NCI-H1417 treated with DMSO at 0.1 percent for 48 hours (cell line): ENCODE data around the gene SH3BP1.

Experiments used
- DNase-seq: peaks from one replicate; lab custom pipeline; 2025; lab: John Stamatoyannopoulos, UW

Gene SH3BP1

DNA sequence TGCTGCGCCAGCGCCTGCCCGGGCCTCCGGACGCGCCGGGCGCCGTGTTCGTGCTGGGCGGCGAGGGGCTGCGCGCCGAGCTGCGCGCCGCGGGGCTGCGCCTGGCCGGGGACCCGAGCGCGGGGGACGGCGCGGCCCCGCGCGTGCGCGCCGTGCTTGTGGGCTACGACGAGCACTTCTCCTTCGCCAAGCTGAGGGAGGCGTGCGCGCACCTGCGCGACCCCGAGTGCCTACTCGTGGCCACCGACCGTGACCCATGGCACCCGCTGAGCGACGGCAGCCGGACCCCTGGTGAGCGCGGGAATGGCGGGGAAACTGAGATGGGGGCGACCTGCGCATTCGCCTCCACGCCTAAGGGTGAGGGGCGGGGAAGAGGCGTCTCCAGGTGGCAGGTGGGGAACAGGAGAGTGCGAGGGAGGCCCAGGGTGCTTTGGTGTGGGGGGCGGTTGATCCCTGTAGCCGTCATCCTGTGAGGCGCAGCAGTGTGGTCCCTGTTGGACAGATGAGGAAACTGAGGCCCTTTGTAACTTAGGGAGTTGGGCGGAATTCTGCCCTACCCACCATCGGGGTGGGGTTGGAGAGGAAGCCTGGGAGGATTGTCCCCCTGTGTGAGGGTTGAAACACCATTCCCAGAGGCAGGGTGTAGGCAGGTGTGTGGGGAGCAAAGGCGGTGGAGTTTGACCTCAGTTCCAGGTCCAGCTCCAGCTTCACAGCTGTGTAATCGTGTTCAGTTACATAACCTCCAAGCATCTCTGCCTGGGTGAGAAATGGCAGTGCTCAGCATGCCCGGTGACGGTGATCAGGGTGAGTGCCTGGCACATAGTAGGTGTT, 19.8 kb downstream of the SH3BP1 start:
- DNase-seq, result no peak

DNA sequence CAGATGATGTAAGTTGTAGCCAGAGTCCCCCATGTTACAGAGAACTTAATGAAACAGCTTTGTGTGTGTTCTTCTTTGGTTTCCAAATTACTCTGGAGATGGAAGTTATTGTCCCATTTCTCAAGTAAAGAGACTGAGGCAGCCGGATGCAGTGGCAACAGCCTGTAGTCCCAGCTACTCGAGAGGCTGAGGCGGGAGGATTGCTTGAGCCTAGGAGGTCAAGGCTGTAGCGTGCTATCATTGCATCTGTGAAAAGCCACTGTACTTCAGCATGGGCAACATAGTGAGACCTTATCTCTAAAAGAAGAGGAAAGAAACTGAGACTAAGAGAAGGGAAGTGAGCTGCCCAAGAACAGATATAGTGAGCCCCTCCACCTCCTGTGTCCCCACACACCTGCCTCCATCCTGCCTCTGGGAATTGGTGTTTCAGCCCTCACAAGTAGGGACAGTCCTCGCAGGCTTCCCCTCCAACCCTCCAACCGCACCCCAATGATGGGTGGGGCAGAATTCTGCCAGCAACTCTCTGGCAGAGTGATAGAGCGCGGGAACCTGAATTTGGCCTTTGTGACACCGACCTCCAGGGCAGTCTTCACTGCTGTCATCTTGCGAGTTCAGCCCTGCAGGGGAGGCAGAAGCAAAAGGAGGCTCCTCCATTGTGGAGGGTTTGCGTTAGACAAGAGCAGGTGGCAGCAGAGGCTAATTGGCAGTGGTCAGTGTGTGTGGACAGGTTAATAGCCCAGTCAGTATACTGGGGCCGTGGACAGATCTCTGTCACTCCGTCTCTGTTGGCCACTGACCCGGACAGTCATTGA, 20.6 kb downstream of the SH3BP1 start:
- no peak for DNase-seq

DNA sequence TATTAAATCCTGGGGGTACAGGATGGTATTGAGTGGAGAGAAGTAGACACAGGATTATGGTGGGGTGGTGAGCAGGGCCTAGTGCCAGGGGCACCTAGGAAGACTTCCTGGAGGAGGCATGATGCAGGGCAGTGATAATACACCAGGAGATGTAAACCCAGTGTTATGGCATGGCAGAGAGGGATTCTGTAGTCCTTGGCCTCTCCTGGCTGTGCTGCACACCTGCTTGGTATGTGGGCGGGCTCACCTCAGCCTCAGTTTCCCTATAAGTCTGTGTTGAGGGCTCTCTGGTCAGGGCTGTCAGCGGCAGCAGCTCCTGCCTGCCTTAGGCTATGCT, 21.2 kb downstream of the SH3BP1 start:
- no peak for DNase-seq

DNA sequence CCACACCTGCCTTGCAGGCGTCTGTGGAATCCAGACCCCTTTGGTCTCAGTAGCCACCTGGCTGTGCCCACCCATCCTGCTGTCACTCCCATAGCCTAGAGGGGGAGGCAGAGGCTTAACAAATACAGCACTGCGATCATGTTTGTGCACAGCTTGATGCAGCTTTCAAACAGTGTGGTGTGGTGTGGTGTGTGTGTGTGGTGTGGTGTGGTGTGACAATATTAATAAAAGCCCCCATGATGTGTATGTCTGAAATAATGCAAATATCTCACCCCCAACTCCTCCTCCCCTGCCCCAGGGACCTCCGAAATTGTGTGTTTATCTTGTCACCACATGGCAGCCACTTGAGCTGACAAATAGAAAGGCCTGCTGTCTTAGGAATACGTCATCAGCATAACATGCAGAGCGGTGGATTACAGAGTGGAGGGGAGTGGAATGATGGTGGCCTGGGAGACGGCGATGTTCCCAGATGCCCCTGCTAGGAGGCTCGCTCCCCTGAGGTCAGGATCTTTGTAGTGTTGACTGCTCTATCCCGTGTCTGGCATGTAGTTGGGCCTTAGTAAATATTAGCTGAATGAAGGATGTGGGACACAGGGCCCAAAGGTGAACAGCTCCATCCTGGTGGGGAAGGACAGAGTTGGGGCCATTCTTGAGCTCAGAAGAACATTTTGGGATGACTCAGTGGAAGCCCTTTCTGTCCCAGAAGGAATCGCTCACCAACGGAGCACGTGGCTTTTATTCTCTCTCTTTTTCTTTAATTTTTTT, 21.9 kb downstream of the SH3BP1 start:
- DNase-seq, result no peak

DNA sequence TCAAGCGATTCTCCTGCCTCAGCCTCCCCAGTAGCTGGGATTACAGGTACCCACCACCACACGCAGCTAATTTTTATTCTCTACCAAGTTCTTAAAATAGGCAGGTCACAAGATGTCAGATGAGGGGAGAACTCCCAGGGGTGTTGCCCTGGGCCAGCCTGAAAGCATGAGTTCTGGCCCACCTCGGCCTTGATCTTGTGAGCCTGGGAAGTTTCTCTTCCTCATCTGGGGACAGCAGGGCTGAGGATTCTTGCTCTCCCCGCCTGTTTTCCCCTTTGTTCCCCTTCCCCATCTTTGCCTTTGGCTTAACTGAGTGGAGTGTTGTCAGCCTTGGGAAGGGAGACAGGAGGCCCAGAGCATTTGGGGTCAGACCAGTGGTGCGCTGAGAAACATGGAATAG, 22.6 kb downstream of the SH3BP1 start:
- no peak for DNase-seq

DNA sequence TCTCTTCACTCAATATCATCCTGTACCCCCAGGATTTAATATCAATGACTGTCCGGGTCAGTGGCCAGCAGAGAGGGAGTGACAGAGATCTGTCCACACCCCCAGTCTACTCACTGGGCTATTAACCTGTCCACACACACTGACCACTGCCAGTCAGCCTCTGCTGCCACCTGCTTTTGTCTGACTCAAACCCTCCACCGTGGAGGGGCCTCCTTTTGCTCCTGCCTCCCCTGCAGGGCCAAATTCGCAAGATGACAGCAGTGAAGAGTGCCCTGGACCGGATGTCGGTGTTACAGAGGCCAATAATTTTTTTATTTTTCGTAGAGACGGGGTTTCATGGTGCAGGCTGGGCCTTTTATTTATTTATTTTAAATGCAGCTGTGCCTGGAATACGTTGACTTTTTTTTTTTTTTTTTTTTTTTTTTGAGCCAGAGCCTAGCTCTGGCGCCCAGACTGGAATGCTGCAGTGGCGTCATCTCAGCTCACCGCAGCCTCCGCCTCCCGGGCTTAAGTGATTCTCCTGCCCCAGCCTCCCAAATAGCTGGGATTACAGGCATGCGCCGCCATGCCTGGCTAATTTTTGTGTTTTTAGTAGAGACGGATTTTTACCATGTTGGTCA, 24.2 kb downstream of the SH3BP1 start:
- DNase-seq, result no peak

DNA sequence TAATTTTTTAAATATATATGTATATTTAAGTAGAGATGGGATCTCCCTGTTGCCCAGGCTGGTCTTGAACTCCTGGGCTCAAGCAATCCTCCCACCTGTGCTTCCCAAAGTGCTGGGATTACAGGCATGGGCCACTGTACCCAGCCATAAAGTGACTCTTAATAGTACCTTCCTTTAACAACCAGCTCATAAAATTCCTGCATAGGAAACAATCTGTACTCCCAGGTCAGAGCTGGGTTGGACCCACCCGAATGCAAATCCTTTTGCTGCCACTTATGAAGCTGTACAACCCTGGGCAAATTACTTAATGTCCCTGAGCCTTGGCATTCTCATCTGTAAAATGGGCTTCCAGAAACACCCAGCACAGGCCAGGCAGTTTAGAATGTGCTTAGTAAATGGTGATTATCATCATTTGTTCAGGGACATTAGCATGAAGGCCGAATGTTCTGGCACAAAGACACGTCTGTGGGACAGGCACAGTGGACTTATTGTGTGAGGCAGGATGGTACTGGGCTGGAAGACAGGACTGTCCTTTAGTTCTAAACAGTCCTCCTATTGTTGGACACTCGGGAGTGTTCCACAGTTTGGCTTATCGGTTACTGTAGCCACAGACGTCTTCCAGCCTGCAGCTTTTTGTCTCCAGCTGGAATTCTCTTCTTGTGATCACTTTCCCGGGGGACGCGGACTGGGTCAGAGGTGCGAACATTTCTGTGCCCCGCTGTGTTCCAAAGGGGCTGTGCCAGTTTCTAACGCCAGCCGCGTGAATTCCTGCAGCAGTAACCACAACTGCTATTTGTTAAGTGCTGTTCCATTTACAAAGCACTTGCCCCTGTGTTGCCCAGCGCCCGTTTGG, 25.0 kb downstream of the SH3BP1 start:
- no peak for DNase-seq

DNA sequence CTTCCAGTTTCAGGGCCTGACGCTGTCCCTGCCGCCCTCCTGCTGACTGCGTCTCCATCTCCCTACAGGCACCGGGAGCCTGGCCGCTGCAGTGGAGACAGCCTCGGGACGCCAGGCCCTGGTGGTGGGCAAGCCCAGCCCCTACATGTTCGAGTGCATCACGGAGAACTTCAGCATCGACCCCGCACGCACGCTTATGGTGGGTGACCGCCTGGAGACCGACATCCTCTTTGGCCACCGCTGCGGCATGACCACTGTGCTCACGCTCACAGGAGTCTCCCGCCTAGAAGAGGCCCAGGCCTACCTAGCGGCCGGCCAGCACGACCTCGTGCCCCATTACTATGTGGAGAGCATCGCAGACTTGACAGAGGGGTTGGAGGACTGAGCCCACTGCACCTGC, 26.0 kb downstream of the SH3BP1 start:
- DNase-seq, result no peak

DNA sequence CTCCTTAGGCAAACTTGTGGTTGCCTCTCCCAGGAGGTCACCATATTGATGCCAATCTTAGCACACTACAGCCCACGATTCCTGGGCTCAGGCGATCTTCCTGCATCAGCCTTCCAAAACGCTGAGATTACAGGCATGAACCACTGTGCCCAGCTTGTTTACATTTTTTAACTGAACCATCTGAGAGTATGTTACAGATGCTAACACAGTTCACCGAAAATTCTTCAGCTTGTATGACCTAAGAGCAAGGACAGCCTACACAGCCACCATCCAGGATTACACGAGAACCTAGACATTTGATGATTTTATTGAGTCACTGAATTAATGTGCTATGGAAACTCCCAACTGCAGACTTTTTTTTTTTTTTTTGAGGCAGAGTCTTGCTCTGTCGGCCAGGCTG, 30.1 kb downstream of the SH3BP1 start:
- DNase-seq, result no peak

DNA sequence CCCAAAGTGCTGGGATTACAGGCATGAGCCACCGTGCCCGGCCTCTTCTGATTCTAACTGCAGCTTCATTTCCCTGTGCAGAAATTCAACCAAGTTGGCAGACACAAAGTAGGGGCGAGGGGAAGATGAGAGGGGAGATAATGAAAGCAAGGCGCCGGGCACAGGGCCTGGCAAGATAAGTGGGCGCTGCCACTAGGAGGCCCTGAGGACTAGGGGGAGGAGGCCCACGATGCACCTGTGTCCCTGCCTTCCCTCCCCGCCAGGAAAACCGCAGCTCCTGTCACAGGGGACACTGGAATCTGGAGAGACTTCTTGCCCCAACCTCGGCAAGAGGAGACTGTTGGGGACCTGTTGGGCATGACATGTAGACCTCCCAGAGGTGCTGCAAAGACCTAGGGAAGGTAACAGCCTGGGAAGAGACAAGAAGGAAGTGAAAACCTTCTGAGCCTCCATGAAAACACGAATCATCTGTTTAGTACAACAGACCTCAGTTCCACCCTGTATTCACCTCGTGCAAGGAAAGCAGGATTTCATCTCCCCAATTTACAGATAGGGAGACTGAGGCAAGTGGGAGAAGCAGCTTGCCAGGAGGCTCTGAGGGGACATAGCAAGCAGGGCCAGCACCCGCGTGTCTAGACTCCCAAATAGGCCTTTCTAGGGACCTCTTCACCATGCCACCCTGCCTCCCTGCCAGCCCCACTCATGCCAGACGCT, 32.9 kb downstream of the SH3BP1 start:
- no peak for DNase-seq

DNA sequence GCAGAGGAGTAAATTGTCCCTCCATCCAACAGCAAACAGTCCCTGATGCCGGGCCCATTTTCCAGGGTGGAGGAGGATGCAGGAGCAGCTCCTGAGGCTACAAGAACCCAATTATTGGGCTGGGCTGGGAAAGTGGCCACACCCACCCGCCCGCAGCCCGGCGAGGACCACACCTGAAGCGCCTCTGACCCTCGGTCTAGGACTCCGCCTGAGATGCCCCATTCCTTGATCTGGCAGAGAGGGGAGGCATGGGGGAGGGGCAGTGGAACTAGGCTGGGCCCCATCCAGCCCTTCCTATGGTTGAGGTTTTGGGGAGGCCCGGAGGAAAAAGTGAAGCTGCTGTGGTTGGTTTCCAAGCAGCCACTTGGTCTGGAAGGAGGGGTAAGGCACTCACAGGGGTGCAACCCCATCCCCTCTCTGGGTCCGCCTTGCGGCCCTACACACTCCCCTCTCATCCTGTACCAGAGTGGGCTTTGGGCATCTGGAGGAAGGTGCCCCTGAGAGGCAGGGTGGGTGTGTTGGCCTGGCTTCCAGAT, 33.5 kb downstream of the SH3BP1 start:
- DNase-seq, result no peak

DNA sequence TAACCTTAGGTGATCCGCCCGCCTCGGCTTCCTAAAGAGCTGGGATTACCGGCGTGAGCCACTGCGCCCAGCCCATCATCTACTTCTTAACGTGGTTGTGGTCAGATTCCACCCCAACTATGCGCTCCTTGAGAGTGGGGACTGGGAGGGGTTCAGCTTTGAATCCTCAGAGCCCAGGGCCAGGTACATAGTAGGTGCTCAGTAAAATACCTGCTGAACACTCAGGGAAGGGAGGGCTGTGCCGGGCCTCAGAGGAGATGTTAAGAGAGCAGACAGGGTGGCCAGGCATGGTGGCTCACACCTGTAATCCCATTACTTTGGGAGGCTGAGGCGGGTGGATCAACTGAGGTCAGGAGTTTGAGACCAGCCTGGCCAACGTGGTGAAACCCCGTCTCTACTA, 34.8 kb downstream of the SH3BP1 start:
- no peak for DNase-seq

DNA sequence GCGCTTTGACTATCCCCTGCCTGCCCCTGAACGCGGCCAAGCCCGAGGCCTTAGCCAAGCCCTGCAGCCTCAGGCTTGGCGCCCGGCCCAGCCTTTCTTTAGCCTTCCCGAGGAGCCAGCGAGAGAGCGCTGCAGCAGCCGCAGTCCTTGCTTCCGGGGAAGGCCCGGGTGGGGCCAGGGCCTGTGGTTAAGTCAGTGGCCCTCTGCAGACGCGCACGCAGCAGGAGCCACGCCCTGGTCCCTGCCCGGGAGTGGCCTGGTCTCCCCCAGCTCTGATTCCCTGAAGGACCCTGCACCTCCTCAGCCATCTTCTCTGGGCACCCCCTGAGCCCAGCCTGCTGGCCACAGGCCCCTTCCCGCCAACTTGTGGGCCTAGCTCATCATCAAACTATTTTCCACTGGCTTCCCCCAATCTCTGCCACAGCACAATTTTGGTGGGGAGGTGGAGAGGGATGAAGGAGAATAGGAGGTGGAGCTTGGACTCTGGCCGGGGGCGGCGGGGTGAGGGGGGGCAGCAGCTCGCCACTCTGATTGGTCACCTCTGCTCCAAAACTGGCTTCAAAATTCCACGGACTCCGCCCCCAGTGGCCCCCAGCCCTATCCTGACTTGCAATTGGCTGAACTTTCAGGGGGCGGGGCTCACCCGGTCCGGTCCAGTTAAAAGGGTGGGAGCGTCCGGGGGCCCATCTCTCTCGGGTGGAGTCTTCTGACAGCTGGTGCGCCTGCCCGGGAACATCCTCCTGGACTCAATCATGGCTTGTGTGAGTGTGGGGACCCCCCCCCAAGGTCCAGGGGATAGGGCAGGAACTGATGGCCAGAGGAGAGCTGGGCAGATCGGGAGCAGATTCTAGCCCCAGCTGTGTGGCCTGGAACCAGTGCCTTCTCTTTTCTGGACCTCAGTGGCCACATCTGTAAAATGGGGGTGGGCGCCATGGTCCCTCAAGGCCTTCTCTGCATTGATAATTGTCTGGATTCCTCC, 35.8 kb downstream of the SH3BP1 start, which contains the start of gene LGALS1:
Gene LGALS1 (plus strand): TSS at position 686 of the 979 bp plus-strand sequence. CDS start 67 bp downstream, at position 753.
- DNase-seq, result no peak

DNA sequence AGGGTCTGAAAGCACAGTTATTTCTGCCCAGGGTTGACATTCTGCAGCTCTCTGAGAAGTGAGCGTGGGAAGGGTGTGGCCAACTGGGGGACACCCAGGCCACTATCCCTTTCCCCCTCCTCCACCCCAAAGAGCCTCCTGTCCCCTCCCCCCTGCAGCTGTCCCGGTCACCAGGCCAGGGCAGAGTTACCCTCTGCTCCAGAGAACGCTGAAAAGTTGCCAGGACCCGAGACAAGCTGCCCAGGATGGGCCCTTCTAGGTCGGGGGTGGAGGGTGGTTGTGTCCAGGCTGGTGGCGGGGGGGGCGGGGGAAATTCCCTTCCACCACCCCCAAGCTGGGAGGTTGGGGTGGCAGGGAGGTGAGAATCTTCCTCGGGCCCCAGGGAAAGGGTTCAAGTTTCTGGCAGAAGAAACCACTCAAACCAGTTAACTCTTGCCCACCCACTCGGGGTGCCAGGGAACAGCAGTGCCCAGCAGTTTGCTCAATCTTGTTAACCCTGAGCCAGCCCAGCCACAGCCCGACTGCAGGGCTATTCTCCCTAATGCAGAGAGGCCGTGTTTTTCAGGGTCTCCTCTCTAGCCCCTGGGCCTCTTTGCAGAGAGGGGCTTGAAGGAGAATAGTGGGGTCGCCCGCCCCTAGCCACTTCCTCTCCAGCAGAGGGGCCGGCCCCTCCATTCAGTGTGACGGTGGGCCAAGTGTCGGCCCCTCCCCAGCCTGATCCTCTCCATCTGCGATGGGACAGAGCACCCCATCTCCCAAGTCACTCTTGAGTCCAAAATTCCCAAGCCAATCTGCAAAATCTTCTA, 36.7 kb downstream of the SH3BP1 start:
- no peak for DNase-seq

DNA sequence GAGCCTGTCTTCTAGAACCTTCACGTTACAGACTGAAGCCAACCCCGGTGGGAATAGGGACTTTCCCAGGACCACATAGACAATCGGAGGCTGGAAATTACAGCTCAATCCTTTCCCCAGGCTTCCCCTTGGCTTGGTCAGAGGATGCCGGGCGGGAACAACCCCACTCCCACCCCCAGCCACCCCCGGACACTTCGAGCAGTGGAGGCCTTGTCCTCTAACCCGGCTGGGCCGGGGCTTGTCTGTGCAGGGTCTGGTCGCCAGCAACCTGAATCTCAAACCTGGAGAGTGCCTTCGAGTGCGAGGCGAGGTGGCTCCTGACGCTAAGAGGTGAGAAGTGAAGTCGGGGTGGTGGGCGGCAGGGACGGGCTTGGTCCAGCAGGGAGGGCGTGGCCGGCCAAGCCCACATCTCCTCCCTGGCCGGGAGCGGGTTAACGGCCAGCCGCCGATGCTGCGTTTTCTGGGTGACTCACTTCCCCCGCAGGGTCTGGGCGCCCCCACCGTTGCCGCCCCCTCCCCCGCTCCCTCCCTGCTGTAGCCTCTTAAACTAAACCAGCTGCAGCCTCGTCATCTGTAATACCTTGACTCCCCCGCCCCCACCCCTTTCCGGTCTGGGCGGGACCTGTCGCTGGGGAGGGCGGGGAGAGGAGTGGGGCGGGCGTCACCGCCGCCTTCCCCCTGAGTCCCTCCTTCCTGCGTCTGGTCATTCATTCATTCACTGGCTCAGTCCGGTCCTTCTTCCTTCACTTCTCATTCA, 37.4 kb downstream of the SH3BP1 start:
- DNase-seq, result no peak

DNA sequence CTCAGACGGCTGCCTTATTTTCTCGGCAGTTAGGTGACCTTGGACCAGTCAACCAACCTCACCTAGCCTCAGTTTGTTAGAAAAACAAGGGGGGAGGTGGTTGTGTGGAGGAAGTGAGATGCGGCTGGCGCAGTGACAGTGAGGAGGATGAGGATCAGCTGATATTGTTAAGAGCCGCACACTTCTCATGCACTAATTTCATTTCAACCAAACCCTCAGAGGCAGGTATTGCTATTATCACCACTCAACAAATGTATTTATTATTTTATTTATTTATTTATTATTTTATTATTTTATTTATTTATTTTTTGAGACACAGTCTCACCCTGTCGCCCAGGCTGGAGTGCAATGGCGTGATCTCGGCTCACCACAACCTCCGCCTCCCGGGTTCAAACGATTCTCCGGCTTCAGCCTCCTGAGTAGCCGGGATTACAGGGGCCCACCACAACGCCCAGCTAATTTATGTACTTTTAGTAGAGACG, 38.1 kb downstream of the SH3BP1 start:
- no peak for DNase-seq

DNA sequence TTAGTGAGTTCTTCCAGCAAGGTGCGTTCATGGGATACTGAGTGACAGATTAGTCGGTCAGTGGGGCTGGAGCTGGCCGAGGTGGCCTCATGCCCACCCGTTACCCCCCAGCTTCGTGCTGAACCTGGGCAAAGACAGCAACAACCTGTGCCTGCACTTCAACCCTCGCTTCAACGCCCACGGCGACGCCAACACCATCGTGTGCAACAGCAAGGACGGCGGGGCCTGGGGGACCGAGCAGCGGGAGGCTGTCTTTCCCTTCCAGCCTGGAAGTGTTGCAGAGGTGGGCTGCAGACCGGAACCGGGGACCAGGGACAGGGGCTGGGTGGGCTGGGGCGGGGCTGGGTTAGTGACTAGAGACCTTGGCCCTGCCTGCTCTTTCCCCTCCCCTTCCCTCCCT, 38.9 kb downstream of the SH3BP1 start:
- no peak for DNase-seq
